ENCODE measurements around the gene CUEDC2. TPM values are rescaled to one million over a fixed set of nuclear protein-coding genes. Genes with fewer than 3 reads are reported as not detected.

Gene CUEDC2
- total RNA-seq, 4 donors from 2014 or later = 5.2 to 35.2 (median 33.5) TPM

DNA sequence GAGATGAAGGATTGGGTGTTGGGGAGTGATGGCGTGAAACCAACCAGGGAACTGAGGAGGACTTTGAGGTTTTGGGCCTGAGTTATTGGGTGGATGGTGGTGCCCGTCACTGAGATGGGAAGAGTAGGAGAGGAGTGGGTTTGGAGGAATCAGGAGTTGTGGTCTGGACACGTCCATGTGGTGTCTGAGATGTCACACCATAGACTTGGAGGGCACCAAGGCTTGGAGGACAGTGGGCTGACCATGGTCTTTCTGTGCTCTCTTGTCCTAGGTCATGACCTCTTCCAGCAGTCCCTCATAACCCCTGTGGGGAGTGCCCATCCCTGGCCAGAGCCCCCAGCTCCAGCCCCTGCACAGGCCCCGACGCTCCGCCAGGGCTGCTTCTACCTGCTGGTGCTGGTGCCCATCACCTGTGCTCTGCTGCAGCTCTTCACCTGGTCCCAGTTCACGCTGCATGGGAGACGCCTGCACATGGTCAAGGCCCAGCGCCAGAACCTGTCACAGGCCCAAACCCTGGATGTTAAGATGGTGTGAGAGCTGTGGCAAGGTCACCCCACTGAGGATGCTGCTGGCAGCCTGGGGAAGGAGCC is 43.2 kb upstream of the CUEDC2 start:
- no peaks in the 10 kb centered on the region for H3K27me3 ChIP-seq
- no peak overlapping the region for H3K4me3 ChIP-seq
- no peaks in the 10 kb centered on the region for H3K9me3 ChIP-seq
- H3K4me1 ChIP-seq = no peaks in the 10 kb centered on the region
- no peak for TF ChIP-seq POLR2A (IDR thresholded peaks at IDR 0.05)
- TF ChIP-seq POLR2AphosphoS5 (IDR thresholded peaks at IDR 0.05) = no peak
- no peak for TF ChIP-seq EP300 (IDR thresholded peaks at IDR 0.05; ENCODE audit: low read depth)
- TF ChIP-seq, protein P1, sequence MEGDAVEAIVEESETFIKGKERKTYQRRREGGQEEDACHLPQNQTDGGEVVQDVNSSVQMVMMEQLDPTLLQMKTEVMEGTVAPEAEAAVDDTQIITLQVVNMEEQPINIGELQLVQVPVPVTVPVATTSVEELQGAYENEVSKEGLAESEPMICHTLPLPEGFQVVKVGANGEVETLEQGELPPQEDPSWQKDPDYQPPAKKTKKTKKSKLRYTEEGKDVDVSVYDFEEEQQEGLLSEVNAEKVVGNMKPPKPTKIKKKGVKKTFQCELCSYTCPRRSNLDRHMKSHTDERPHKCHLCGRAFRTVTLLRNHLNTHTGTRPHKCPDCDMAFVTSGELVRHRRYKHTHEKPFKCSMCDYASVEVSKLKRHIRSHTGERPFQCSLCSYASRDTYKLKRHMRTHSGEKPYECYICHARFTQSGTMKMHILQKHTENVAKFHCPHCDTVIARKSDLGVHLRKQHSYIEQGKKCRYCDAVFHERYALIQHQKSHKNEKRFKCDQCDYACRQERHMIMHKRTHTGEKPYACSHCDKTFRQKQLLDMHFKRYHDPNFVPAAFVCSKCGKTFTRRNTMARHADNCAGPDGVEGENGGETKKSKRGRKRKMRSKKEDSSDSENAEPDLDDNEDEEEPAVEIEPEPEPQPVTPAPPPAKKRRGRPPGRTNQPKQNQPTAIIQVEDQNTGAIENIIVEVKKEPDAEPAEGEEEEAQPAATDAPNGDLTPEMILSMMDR (IDR thresholded peaks at IDR 0.05) = no peak
- no peaks in the 10 kb centered on the region for H3K36me3 ChIP-seq
- intact Hi-C loops (cut with DNase I; ENCODE audit: low total_unique reads) (loop anchor here (5.0 kb wide), 1 partner anchor 83 kb away; no protein-coding TSS in a partner anchor), in situ Hi-C loops (cut with MboI; ENCODE audit: low pct_ligation_motif_present in 1 of 4, low pct_unique_long_range_greater_than_20kb in 1 of 4, low sequenced_read_pairs in 3 of 4) (no loop called here)
- DNase-seq = no peak
- 85 to 94% methylated on average over 4 to 9 of the region's 9 CpGs for WGBS, 2 donors (ENCODE audit: low coverage in 1 of 2)
- H3K27ac ChIP-seq = no peak overlapping the region

DNA sequence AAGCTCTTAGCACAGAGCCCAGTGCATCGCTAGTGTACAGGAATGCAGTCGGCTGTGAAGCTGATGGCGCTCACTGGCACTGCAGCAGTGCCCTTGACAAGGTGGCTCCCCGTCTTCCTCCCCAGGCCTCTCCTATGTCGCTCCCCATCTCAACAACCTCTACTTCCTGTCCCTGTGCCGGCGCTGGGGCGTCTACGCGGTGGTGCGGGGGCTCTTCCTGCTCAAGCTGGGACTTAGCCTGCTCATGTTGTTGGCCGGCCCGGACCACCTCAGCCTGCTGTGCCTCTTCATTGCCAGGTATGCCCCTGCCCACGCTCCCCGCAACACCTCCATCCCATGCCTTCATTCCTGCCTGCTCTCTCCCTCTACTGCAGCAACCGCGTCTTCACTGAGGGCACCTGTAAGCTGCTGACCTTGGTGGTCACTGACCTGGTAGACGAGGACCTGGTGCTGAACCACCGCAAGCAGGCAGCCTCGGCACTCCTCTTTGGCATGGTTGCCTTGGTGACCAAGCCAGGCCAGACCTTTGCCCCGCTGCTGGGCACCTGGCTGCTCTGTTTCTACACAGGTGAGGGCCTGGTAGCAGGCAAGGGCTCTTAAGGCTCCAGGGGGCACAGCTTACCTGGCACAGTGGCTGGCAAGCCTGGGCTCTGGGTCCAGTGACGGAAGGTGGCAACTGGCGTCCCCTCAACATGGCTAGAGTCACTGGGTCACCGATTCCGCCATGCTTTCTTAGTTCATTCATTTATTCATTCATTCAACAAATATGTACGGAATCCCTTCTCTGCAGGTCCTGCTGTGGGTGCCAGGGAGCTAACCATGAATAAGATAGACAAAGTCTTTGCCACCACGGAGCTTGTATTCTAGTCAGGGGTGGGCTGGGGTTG is 41.3 kb upstream of the CUEDC2 start:
- no peak overlapping the region for H3K27ac ChIP-seq
- no peak overlapping the region for H3K4me3 ChIP-seq
- no peaks in the 10 kb centered on the region for H3K36me3 ChIP-seq
- DNase-seq = no peak
- H3K4me1 ChIP-seq = no peaks in the 10 kb centered on the region
- intact Hi-C loops (cut with DNase I; ENCODE audit: low total_unique reads) = no loop called here
- H3K27me3 ChIP-seq = no peaks in the 10 kb centered on the region
- H3K9me3 ChIP-seq = no peaks in the 10 kb centered on the region
- in situ Hi-C loops (cut with MboI; ENCODE audit: low pct_ligation_motif_present in 1 of 4, low pct_unique_long_range_greater_than_20kb in 1 of 4, low sequenced_read_pairs in 3 of 4) = no loop called here
- peak in 1 of 3 donors; percentile 19 for TF ChIP-seq POLR2AphosphoS5 (IDR thresholded peaks at IDR 0.05)
- no peak for TF ChIP-seq POLR2A (IDR thresholded peaks at IDR 0.05)
- 79 to 90% methylated on average over 2 to 27 of the region's 27 CpGs for WGBS, 2 donors (ENCODE audit: low coverage in 1 of 2)

DNA sequence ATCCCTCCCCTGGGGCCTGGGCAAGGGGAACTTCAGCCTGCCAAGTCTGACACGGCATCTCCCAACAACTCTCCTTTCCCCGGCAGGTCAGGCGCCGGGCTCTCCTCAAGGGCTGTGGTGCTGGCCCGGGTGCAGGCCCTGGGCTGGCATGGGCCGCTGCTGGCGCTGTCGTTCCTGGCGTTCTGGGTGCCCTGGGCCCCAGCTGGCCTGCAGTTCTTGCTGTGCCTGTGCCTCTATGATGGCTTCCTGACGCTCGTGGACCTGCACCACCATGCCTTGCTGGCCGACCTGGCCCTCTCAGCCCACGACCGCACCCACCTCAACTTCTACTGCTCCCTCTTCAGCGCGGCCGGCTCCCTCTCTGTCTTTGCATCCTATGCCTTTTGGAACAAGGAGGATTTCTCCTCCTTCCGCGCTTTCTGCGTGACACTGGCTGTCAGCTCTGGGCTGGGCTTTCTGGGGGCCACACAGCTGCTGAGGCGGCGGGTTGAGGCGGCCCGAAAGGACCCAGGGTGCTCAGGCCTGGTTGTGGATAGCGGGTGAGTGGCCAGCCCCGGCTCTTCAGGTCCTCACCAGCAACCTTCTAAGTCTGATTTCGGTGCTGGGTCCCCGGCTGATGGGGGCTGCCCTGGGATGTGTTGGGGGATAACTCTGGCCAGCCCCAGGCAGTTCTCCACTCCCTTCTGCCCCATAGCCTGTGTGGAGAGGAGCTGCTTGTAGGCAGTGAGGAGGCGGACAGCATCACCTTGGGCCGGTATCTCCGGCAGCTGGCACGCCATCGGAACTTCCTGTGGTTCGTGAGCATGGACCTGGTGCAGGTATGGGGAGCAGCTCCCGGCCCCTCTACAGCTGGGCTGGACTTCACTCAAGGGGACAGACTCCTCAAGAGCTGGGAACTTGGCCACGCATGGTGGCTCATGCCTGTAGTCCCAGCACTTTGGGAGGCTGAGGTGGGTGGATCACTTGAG is 38.5 kb upstream of the CUEDC2 start:
- in situ Hi-C loops (cut with MboI; ENCODE audit: low pct_ligation_motif_present in 1 of 4, low pct_unique_long_range_greater_than_20kb in 1 of 4, low sequenced_read_pairs in 3 of 4) = no loop called here
- Histone ChIP-seq H3K4me3 (no peak overlapping the region), H3K36me3 (no peaks in the 10 kb centered on the region), H3K27me3 (no peaks in the 10 kb centered on the region), H3K9me3 (no peaks in the 10 kb centered on the region), H3K4me1 (peaks cover 0 to 10% (median 0%) of the 10 kb centered on the region in 4 donors), H3K27ac (no peak overlapping the region)
- intact Hi-C loops (cut with DNase I; ENCODE audit: low total_unique reads) = no loop called here
- no peak for DNase-seq
- TF ChIP-seq, protein P1 (IDR thresholded peaks at IDR 0.05) = no peak
- TF ChIP-seq POLR2AphosphoS5 (IDR thresholded peaks at IDR 0.05) (no peak), POLR2A (IDR thresholded peaks at IDR 0.05) (no peak), EP300 (IDR thresholded peaks at IDR 0.05; ENCODE audit: low read depth) (no peak)
- 91 to 93% methylated on average over 7 to 36 of the region's 36 CpGs for WGBS, 2 donors (ENCODE audit: low coverage in 1 of 2)

DNA sequence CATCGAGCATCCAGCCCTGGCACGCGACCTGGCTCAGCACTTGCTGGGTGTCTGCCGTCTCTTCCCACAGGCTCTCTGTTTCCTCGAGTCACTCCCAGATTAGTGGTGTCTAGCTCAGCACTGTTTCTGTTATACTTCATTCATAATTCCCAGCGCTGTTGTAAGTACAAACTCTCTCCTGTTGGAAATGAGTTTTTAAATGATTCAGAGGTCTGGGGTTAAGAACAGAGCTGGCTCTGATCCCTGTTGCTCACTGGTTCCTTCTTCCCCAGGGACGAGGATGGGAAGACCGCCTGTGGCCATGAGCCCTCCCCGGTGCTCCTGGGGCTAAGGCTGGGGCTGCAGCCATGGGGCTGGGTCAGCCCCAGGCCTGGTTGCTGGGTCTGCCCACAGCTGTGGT is 36.3 kb upstream of the CUEDC2 start:
- TF ChIP-seq POLR2A (IDR thresholded peaks at IDR 0.05) = no peak
- no peak for TF ChIP-seq POLR2AphosphoS5 (IDR thresholded peaks at IDR 0.05)
- TF ChIP-seq EP300 (IDR thresholded peaks at IDR 0.05; ENCODE audit: low read depth) = no peak
- TF ChIP-seq, protein P1 (IDR thresholded peaks at IDR 0.05) = no peak
- Histone ChIP-seq H3K27me3 (no peaks in the 10 kb centered on the region), H3K4me1 (peaks cover 0 to 11% (median under 1%) of the 10 kb centered on the region in 4 donors), H3K27ac (peak overlapping the region; percentile 17 to 74 (median 62)), H3K9me3 (no peaks in the 10 kb centered on the region), H3K4me3 (no peak overlapping the region), H3K36me3 (no peaks in the 10 kb centered on the region)
- in situ Hi-C loops (cut with MboI; ENCODE audit: low pct_ligation_motif_present in 1 of 4, low pct_unique_long_range_greater_than_20kb in 1 of 4, low sequenced_read_pairs in 3 of 4) (no loop called here), intact Hi-C loops (cut with DNase I; ENCODE audit: low total_unique reads) (no loop called here)
- no peak for DNase-seq
- WGBS, 2 donors (ENCODE audit: low coverage in 1 of 2) = 83 to 86% methylated on average over 2 to 9 of the region's 9 CpGs

Measured in transverse colon (tissue), 4 donors.